Epidermal melanocyte (primary cell): Measurements from ENCODE around the gene MEG3.

Source experiments
- DNase-seq: peaks from one replicate; pipeline ENCODE4 v3.0.0; 2011; ENCODE audit warnings: low spot score; ENCODE audit not compliant: insufficient read length

Gene MEG3

GRCh38 chr14:100825713-100826331 lies at the start of gene MEG3:
Gene MEG3 (plus strand): TSS chr14:100826118.
- no peak for DNase-seq

- DNase-seq, result no peak
These were observed 49.1 kb upstream of the MEG3 start for GRCh38 chr14:100776681-100777365.

GRCh38 chr14:100777366-100777817 lies 48.5 kb upstream of the MEG3 start:
- DNase-seq, result no peak

- no peak for DNase-seq
These were observed 47.9 kb upstream of the MEG3 start for GRCh38 chr14:100777818-100778525.

- DNase-seq, result no peak
These were observed 47.4 kb upstream of the MEG3 start for GRCh38 chr14:100778526-100778882.

- DNase-seq, result no peak
These were observed 46.8 kb upstream of the MEG3 start for GRCh38 chr14:100778951-100779690.

GRCh38 chr14:100779691-100780080 lies 46.2 kb upstream of the MEG3 start:
- DNase-seq, result no peak

- no peak for DNase-seq
These were observed 45.7 kb upstream of the MEG3 start for GRCh38 chr14:100780246-100780645.

GRCh38 chr14:100780646-100781355 lies 45.1 kb upstream of the MEG3 start:
- DNase-seq, result no peak

- no peak for DNase-seq
These were observed 44.0 kb upstream of the MEG3 start for GRCh38 chr14:100781952-100782351.

- DNase-seq, result no peak
These were observed 43.2 kb upstream of the MEG3 start for GRCh38 chr14:100782516-100783320.

GRCh38 chr14:100783630-100784370 lies 42.1 kb upstream of the MEG3 start:
- DNase-seq, result no peak

- no peak for DNase-seq
These were observed 41.2 kb upstream of the MEG3 start for GRCh38 chr14:100784523-100785337.

GRCh38 chr14:100785338-100785615 lies 40.6 kb upstream of the MEG3 start:
- DNase-seq, result no peak

GRCh38 chr14:100785626-100786025 lies 40.3 kb upstream of the MEG3 start:
- no peak for DNase-seq

- no peak for DNase-seq
These were observed 39.8 kb upstream of the MEG3 start for GRCh38 chr14:100786131-100786530.

- DNase-seq, result no peak
These were observed 39.2 kb upstream of the MEG3 start for GRCh38 chr14:100786576-100787219.

GRCh38 chr14:100787659-100788058 lies 38.3 kb upstream of the MEG3 start:
- no peak for DNase-seq

- DNase-seq, result no peak
These were observed 37.4 kb upstream of the MEG3 start for GRCh38 chr14:100788517-100788916.
